Measurements from ENCODE around the gene ADCY5.

- TF ChIP-seq CTCF (IDR thresholded peaks at IDR 0.05; ENCODE audit: low read depth, low read length, missing input control) (no peak), REST (IDR thresholded peaks at IDR 0.05) (no peak), ZBTB33 (IDR thresholded peaks at IDR 0.05) (no peak), FOXA1 (IDR thresholded peaks at IDR 0.05) (no peak), RAD21 (IDR thresholded peaks at IDR 0.05) (no peak), TAF1 (conservative IDR thresholded peaks at IDR 0.05) (no peak), RXRA (IDR thresholded peaks at IDR 0.05) (no peak), HNF4G (IDR thresholded peaks at IDR 0.05) (no peak), MAX (IDR thresholded peaks at IDR 0.05) (no peak), JUND (IDR thresholded peaks at IDR 0.05) (no peak)
These were observed 38.8 kb downstream of the ADCY5 start for GRCh38 chr3:123410149-123410515.

Measured in liver (tissue), 3 donors.